Iris pigment epithelial cell (primary cell): Measurements from ENCODE around the gene SLC25A13.

Experiments
- DNase-seq: peaks from one replicate; pipeline ENCODE4 v3.0.0-alpha.2; 2011; ENCODE audit warnings: low read depth

Gene SLC25A13

DNA sequence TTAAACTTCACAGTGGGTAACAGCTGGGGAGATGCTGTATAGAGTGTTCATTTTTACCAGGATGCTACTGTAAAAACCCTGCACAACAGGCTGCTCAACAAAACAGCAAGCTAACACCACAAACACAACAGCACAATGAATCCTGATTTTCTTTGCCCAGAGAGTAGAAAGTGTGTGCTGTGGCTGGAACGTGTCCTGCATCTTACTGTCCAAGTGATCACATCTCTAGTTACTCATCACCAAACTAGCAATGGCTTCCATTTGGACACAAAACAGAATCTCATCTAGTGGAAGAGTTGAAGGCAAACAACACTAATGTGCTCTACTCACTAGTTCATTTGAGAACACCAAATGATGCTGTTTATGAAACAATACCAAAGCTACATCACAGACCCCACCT, 121.2 kb downstream of the SLC25A13 start:
- DNase-seq: no peak

DNA sequence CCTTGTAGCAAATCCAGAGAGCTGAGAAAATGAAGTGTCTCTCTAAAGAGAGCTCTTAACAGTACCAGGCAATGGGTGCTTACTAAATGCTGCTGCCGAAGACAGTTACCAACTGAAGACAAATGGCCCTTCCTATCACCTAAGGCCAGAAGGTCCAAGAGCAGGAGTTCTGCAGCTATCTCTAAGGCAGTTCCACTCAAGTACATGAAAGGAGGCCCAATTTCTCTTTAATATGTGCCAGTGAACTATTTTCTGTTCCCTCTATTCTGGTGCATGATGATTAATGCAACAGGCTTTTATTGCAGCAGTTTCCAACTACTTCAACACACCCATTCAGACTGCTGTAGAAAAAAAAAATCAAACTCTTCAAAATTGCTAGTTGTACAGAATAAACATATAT, 122.5 kb downstream of the SLC25A13 start:
- peak; percentile 35 for DNase-seq

DNA sequence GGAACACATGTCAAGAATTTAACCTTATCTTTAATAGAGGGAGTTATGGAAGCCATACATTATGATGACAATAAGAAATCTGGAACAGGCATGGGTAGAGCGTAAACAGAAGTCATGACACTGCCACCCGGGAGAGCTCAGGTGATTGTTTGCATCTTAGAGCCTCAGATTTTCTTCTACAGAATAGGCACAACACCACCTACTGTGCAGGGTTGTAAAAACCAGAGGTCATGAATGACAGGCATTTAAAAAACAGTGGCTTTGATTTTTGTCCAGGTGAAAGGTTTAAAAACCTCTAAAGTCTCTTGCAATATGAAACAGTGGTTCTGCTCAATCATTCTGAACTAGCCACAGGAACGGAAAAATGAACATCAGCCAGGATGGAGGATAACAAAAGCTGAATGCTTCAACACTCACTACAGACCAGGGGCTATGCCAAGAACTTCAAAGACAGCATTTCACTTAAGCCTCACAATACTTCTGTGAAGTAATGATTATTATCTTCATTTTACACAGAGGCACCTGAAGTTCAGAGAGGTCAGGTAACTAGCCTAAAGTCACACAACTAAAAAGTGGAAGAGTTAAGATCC, 123.8 kb downstream of the SLC25A13 start:
- no peak for DNase-seq

DNA sequence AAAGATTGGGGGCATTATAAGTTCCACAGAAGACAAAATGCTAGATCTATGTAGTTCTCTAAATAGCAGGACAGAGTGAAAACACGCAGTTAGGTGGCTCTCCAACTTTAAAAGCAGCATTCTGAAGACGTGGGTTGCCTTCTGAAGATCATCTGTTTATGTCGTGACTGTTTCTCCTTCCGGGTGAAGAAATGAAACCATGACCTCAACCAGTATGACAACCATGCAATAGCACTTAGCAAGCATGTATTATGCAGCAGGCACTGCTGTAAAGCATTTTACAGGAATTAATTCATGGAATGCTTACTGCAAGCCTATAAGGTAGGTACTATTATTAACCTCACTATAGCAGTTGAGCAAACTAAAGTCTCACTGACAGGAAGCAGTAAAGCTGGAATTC, 125.2 kb downstream of the SLC25A13 start:
- no peak for DNase-seq

DNA sequence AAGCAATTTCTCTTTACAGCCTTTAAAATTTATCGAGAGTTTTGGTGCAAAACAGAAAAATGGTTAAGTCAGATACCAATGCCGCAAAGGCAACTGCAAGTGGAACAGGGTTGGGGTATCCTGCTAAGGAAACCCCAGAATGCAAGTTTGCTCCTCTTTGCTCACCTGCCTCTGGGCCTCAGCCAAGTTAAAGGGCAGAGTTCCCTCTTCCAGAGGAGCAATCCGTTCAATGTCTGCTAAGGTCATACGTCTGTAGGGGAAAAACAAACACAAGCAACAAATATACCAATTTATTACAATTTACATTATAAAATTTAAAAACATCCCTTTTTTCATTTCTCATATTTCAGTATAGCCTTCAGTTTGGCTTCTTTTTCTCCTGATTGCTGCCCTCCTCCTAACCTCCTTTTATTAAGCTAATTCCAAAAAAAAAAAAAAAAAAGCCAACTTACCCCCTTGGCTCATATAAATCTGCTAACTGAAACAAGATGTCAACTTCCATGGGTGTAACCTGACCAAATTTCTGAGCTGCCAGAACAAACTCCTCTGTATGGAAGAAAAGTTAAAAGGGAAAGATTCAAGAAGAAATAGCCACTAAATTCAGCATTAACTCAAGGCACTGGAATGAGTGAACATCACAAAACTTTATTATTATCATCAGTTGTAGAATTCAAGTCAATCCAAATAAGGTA, 132.6 kb downstream of the SLC25A13 start:
- DNase-seq: no peak

DNA sequence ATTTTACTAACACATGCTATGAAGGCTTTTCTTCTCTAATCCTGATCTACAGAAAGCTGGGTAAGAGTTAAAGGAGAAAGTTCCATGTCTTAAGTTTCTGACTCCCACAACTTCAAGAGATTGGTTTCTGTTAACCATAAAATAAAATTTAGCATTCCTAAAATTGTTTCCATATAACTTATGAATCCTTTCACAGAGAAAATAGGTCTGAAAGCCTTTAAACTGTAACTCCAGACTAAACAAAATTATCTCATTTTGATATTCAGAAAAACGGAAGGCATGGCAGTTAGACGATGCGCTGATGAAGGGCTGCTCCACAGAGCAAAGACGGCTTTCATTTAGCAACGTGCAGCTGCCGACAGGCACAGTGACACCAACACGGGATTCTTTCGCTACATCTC, 133.3 kb downstream of the SLC25A13 start:
- DNase-seq: peak; percentile 42

DNA sequence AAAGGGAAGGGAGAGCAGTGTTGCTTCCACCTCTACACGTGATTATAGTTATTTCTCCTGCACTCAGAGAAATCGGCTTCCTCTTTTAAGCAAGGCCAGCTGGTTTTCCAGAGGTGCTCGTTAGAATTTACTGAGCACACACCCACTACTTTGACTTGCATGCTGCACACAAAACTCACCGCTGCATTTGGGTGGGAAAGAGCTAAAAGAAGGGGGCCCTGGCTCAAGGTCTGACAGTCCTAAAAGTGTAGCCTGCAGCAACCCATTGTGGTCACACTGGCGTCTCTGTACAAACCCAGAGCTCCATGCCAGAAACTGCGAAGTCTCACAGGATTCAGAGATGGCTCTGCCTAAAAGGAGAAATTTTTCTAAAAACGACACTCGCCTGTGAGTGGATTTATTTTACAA, 133.7 kb downstream of the SLC25A13 start:
- DNase-seq: peak; percentile 28

DNA sequence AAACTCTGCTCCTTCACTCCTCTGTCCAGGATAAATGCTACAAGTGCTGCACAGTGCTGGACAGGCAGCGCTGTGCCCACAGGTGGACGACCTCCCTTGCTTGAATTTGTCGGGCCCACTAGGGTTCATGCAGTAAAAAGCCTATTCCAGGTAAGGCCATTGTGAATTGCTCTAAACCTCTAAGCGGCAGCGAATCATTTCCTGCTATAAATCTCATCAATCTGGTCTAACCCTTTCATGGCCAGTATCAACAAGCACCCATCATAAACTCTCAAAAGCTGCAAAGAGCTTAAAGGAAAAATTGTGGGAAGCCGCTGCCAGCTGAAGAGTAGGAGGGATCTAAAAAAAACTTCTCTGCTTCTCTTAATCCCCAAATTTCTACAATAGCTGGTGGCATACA, 134.2 kb downstream of the SLC25A13 start:
- no peak for DNase-seq

DNA sequence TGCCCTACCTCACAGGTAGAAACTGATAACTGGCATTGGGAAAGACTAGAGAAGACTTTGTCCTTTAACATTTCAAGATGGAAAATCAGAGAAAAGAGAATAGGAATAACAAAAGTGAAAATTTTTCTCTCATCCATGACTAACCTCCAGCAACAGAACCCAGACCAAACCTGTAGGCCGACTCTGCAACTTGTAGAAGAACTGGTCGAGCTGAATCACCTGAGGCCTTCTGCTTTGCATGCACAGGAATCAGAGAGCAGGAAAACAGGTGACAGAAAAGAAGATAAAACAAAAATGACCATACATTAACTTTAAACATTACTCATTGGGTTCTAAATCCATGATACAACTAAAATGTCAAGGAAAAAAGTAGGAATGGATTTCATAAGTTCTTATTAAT, 137.1 kb downstream of the SLC25A13 start:
- DNase-seq: no peak

DNA sequence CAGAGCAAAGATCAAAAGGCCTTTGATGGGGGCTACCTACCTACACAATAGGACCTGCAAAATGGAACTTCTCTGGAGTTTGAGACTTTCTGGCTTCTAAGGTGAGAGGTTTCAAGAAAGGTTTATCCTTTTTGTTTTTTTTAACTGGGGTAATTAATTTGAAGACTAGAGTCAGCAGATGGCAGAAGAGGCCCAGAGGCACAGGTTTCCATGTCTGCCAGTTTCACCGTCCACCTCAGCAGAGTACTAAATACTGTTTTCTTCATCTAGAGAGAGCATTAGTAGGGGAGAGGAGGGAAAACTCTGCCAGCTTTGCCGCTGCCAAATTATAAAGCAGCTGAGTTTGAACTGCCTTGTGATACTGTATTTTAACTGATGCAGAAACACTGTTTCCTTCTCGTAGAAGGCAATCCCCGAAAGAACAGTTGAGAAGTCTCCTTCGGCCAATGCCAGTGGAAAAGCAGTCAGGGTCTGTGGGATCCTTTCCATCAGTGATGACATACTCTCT, 138.7 kb downstream of the SLC25A13 start:
- no peak for DNase-seq

DNA sequence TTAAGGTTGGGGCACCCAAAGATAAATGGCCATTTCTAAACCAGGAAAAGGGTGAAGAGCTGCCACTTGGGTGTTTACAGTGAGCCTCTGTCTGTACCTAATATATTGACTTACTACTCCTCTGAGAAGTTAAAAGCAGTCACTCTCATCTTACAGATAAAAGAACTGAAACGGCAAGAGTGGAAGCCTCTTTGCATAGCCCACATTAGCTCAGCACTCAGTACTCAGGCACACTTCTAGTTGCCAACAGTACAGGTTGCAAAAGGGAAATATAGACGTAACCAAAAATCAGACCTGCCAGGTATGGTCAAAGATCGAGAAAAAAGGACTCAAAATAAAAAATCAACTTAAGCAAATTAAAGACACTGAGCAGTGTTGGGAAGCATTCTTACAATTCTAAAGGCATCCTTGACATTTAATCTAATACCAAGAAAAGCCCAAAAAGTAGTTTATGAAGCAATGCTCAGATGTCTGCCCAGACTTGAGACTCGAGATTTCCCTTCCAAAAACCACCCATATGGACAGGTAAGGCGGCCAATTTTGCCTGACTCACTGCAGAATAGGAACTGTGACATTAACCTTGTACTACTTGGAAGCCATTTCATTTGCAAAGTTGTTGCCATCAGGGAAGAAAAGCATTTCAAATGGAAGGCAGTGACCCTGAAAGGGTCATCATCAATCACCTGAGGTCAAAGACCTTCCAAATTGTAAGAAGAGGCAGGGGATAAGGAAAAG, 139.3 kb downstream of the SLC25A13 start:
- no peak for DNase-seq

DNA sequence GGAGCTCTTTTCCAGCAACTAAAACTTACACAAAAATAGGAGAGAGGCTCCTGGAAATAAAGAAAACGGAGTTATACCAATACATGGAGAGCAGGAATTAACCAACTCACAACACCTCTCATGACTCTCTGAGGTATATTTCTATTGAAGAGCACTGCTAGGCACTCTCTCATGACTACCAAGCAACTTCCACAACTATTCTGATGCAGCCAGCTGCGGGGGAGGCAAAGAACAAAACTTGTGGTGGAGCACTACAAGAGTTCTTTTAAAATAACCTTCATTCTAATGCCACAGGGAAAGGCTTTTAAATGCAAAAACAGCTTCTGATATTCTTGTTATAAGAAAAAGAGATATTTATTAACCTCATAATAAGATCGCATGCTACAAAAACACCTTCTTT, 140.7 kb downstream of the SLC25A13 start:
- no peak for DNase-seq

DNA sequence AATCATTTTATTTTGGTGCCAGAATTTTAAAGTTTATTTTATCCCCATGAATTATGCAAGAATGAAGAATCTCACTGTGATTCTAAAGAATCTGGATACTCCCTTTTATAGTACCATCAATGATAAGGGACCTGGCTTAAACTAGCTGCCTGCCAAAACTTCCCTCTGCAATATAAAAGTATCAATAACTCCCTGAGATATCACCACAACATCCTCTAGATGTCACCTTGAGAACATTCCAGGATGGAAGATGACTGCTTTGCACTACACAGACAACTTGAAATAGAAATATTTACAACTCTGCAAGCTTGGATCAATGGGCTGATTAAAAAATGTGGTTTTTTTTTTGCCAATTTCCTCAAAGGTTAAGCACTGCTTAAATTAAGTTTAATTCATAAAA, 142.1 kb downstream of the SLC25A13 start:
- DNase-seq: no peak

DNA sequence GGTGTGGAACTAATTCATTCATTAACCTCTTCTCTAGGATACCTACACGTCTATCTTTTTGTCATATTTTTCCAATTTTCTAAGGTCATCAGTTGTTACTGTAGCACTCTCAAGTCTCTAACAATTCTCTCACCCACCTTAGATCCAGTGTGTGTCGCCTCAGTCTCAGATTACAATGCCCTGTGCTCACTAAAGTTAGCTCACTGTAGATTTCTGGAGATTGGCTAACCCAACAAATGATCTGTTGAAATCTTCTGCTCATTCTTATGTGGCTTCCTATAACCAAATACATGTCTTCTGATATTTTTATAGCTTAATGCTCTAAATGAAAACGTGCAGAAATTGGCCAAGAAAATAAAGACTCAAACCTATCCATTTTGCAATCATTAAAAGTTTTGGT, 142.6 kb downstream of the SLC25A13 start:
- DNase-seq: peak; percentile 71

DNA sequence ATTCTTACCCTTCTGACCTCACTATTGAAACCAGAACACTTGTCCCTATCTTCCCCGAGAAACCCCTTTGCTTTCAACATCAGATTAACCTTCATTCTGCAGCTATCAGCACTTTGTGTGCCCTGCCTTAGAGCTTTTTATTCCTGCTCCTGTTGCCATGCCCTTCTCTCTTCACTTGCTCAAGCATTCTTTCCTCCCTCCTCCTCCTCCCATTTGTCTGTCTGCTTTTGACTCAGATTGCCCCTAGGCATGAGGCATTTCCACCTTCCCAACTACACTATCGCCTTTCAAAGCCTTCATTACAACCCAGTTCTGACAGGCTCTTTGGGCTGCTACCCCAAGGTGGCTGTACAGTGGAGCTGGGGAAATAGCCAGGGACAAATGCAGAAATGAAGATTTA, 143.3 kb downstream of the SLC25A13 start:
- peak; percentile 16 for DNase-seq

DNA sequence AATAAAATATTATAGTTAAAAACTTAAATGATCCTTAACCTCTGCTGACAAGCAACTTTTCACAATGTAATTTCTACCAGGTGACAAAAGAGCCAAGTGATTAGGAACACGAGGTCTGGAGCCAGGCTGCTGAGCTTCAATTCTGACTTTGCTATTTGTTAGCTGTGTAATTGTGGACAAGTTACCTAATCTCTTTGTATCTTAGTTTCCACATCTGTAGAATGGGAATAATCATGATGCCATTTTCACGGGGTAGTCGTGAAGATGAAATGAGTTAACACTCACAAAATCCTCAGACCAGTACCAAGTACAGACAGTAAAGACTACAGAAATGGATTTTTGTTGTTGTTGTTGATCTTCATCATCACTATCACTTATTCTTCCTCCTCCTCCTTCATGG, 144.5 kb downstream of the SLC25A13 start:
- no peak for DNase-seq

DNA sequence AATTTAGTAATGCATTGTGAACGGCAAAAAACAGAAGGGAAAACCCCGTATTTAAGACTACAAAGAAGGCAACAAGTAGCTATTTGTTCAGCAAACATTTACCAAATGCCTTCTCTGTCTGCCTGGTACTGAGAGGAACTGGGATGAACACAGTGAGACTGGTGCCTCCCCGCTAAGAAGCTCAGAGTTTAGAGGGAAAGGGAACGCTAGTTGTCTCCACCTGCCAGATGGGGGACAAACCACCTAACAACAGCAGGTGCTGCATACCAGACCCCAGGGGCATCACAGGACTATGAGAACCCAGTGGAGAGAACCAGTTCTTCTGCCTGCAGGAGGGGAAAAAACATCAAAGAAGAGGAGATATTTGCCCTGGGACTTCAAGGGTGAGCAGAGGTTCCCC, 147.1 kb downstream of the SLC25A13 start:
- DNase-seq: no peak

DNA sequence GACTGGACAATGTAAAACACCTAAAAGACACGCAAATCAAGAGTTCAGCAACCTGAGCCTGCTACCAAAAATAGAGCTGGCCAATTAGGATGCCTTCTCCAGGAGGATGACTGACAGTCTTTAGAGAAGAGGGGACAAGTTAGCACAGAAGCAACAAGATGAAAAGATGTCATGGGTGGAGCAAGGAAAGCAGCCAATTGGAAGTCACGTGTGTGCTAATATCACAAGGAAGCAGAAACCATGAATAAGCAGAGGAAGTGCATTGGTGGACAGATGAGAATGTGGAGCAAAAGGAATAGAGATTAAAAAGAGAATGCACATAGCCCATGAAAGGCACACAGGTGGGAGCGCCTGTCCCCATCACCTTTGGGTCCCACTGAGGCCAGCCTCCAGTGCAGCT, 148.1 kb downstream of the SLC25A13 start:
- DNase-seq: no peak

DNA sequence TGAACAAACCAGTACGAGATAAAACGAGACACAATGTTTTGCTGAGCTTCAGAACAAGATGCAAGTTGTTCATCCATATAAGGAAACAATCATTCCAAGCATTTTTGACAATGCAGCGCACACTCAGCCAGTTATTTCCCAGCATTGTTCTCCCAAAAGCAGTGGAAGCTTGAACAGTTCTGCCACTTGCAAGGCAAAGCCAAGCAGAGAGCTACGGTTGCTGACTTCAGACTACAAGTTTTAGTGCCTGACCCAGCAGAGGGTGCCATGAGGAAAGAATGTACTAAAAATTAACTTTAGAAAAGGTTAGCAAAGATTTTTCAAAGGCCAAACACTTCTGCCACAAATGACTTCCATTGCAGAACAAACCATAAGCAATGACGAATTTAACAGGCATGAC, 152.5 kb downstream of the SLC25A13 start:
- DNase-seq: peak; percentile 29

DNA sequence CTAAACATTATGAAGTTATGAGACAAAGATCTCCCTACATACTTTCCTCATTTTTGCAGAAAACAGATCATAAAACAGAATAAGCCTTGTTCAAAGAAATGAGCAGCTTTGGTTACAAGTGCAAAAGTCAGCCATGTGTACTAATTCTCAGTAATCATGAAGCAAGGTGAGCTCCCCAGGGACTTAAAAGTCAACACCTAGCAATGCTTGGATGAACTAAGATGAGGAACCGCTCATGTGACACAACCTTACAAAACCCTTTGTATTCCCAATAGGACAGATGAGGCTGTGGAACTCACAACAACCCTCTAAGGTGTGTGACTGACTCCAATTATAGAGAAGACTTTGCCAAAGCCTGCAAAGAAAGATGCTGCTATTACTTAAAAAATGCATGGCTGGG, 154.5 kb downstream of the SLC25A13 start:
- DNase-seq: no peak

DNA sequence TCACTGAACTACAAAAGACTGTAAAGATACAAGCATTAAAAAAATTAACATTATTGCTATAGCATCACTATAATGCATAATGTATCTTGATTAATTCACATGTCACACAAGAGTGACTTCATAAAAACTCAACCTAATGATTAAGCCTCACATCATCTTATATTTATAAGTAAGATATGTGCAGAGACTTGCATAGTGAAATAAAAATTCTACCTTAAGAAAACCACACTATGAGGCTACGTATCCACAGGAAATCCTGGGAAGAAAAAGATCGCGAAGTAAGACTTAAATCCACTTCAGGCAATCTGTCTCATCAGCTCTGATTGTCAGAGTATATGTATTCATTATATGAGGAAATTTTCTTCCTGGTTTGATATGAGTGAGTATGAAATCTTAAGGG, 160.0 kb downstream of the SLC25A13 start:
- DNase-seq: no peak

DNA sequence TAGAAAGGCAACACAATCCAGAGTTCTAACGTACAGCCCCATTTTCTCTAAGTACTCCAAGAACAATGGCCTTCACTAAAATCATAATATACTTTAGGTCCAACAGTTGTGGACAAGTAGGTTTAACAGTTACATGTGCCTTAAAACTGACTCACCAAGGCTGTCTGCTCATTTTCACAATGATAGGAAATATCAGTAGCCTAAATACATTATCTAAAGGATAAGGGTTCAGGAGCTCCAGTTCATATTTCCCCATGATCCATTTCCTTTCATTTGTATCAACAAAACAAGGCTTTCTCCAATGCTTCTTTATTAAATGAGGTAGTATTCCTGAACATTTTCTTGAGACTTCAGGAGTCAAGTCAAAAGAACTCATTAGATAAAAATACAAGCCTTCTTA, 164.0 kb downstream of the SLC25A13 start:
- DNase-seq: no peak

DNA sequence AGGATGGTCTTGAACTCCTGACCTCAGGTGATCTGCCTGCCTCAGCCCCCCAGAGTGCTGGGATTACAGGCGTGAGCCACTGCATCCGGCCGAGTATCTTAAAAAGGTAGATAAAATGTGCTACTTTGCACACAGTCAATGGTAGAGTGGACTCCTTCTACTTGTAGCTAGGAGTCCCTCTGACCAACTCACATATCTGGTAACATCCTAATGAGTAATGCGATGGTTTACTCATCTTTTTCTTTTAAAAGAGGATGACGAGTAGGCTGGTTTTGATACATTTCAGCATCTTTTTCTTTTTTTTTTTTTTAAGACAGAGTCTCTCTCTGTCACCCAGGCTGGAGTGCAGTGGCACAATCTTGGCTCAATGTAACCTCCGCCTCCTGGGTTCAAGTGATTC, 167.4 kb downstream of the SLC25A13 start:
- DNase-seq: peak; percentile 38
